ENCODE measurements around the gene CYFIP1. TPM values are rescaled to one million over a fixed set of nuclear protein-coding genes. Genes with fewer than 3 reads are reported as not detected.

Gene CYFIP1
- total RNA-seq, 4 donors from 2014 or later = 77.4 to 121 (median 101) TPM

DNA sequence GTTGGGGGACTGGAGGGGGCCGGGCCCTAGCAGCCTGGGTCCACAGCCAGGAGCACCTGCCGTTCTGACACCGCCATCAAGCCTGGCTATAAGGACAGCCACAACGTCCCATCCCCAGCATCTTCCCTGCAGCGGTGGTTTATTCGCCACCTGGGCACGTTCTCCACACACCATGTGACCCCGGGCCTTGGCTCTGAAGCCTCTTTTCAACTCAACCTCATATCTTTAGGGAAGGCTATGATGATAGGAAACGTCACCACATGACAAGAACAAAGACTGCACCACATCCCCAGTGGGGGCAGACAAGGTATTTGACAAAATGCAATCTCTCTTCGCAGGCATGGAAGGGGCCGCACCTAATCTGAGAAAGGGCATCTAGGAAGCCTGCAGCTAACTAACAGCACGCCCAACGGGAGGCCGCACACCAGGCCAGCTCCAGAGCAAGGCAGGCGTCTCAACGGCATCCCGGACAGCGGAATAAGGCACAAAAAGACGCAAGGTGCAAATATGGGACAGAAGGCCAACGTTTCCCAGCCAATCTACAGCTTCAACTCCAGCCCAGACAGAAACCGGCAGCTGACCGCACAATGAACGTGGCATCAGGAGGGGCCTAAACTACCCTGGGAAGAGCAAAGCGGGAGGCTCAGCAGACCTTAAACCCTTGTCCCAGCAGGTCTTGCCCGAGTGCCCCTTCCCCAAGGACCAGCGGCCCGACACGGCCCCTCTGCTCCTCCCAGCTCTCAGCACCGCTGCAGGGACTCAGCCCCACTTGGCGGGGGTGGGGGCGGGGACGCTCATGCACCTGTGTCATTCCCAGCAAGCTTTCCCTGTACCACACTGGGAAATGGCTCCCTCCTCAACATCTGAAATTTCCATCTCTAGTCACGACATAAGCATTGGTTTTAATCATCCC, 99.8 kb downstream of the CYFIP1 start:
- Histone ChIP-seq H3K27me3 (no peaks in the 10 kb centered on the region), H3K4me1 (no peaks in the 10 kb centered on the region), H3K27ac (no peak overlapping the region), H3K4me3 (no peak overlapping the region), H3K36me3 (peaks cover 0 to 97% (median 5%) of the 10 kb centered on the region in 3 donors), H3K9me3 (peaks cover 0 to 9% (median 0%) of the 10 kb centered on the region in 4 donors)
- TF ChIP-seq CTCF (IDR thresholded peaks at IDR 0.05) (no peak), EP300 (IDR thresholded peaks at IDR 0.05) (no peak), POLR2A (IDR thresholded peaks at IDR 0.05) (no peak)
- DNase-seq (ENCODE audit: low spot score in 2 of 2) = no peak
- 87% methylated on average over 32 to 33 of the region's 33 CpGs for whole genome bisulfite sequencing, 2 donors

DNA sequence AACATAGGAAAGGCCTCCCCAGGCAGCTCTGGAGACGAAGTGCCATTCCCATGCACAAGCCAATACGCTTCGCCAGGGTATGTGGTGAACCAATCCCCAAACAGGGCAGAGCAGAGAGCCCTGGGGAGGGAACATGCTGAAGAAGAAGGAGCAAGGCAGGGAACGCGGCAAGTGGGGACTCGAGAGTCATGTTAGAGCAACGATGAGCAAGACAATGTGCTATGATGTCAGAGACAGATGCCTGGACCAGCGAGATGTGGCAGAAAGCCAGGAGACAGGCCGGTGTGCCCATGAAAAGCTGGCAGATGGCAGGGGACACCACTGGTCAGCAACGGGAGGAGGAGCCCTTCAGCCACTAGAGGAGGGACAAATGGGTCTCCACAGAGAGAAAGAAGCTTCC, 102.1 kb downstream of the CYFIP1 start:
- Histone ChIP-seq H3K4me3 (no peak overlapping the region), H3K4me1 (no peaks in the 10 kb centered on the region), H3K9me3 (peaks cover 0 to 9% (median 0%) of the 10 kb centered on the region in 4 donors), H3K27ac (no peak overlapping the region), H3K36me3 (peaks cover 0 to 100% (median 5%) of the 10 kb centered on the region in 3 donors), H3K27me3 (no peaks in the 10 kb centered on the region)
- TF ChIP-seq EP300 (IDR thresholded peaks at IDR 0.05) = no peak
- no peak for TF ChIP-seq CTCF (IDR thresholded peaks at IDR 0.05)
- TF ChIP-seq POLR2A (IDR thresholded peaks at IDR 0.05) = no peak
- no peak for DNase-seq (ENCODE audit: low spot score in 2 of 2)
- 91 to 94% methylated on average over 10 of the region's 10 CpGs for WGBS, 2 donors

DNA sequence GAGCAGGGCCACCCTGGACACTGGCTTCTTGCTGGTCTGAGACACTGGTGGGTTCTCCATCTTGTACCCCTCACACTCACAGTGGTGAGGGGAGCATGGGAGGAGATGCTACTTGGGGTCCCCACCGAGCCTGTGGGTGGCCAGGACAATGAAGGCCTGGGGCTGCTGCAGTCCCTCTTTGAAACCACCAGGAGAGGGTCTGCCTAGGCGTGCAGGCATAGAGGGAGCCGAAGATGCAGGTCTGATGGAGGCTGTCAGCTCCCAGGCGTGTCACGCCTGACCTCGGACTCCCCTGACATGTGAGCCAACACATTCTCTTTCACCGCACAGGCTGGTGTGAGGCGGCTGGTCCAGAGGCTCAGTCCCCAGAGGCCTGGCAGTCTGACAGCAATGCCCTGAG, 102.6 kb downstream of the CYFIP1 start:
- TF ChIP-seq POLR2A (IDR thresholded peaks at IDR 0.05) (no peak), CTCF (IDR thresholded peaks at IDR 0.05) (no peak)
- H3K27me3 ChIP-seq = no peaks in the 10 kb centered on the region
- H3K36me3 ChIP-seq = peaks cover 0 to 100% (median 5%) of the 10 kb centered on the region in 3 donors
- H3K4me1 ChIP-seq = no peaks in the 10 kb centered on the region
- H3K9me3 ChIP-seq = peaks cover 0 to 9% (median 0%) of the 10 kb centered on the region in 4 donors
- no peak overlapping the region for H3K27ac ChIP-seq
- no peak overlapping the region for H3K4me3 ChIP-seq
- 92 to 100% methylated on average over 2 to 6 of the region's 8 CpGs for WGBS, 2 donors
- DNase-seq (ENCODE audit: low spot score in 2 of 2) = no peak

- Histone ChIP-seq H3K36me3 (peaks cover 0 to 100% (median 5%) of the 10 kb centered on the region in 3 donors), H3K27me3 (no peaks in the 10 kb centered on the region), H3K4me3 (no peak overlapping the region), H3K4me1 (no peaks in the 10 kb centered on the region), H3K27ac (no peak overlapping the region), H3K9me3 (peaks cover 0 to 9% (median 0%) of the 10 kb centered on the region in 4 donors)
- 97 to 98% methylated on average over 5 of the region's 5 CpGs for WGBS, 2 donors
- TF ChIP-seq EP300 (IDR thresholded peaks at IDR 0.05) = no peak
- TF ChIP-seq POLR2A (IDR thresholded peaks at IDR 0.05) = no peak
- TF ChIP-seq CTCF (IDR thresholded peaks at IDR 0.05) = no peak
- DNase-seq (ENCODE audit: low spot score in 2 of 2) = no peak
Measured at GRCh38 chr15:22877117-22877516, 103.1 kb downstream of the CYFIP1 start.

- Histone ChIP-seq H3K36me3 (peaks cover 0 to 100% (median 20%) of the 10 kb centered on the region in 3 donors), H3K4me1 (no peaks in the 10 kb centered on the region)
- DNase-seq (ENCODE audit: low spot score in 2 of 2) = no peak
Measured at GRCh38 chr15:22874966-22875365, 105.2 kb downstream of the CYFIP1 start.

More at GRCh38 chr15:22874966-22875365, 105.2 kb downstream of the CYFIP1 start:
- 87 to 96% methylated on average over 7 of the region's 7 CpGs for WGBS, 2 donors
- Histone ChIP-seq H3K27me3 (no peaks in the 10 kb centered on the region), H3K9me3 (peaks cover 0 to 9% (median 0%) of the 10 kb centered on the region in 4 donors), H3K27ac (no peak overlapping the region), H3K4me3 (no peak overlapping the region)
- TF ChIP-seq CTCF (IDR thresholded peaks at IDR 0.05) (no peak), POLR2A (IDR thresholded peaks at IDR 0.05) (no peak), EP300 (IDR thresholded peaks at IDR 0.05) (no peak)

Measured in tibial nerve (tissue), 4 donors.